ENCODE measurements around the gene TNFRSF11A. TPM values are rescaled to one million over a fixed set of nuclear protein-coding genes. Genes with fewer than 3 reads are reported as not detected.

The TNFRSF11A gene
- polyA plus RNA-seq, 1 donor from 2014 or later, result not detected

DNA sequence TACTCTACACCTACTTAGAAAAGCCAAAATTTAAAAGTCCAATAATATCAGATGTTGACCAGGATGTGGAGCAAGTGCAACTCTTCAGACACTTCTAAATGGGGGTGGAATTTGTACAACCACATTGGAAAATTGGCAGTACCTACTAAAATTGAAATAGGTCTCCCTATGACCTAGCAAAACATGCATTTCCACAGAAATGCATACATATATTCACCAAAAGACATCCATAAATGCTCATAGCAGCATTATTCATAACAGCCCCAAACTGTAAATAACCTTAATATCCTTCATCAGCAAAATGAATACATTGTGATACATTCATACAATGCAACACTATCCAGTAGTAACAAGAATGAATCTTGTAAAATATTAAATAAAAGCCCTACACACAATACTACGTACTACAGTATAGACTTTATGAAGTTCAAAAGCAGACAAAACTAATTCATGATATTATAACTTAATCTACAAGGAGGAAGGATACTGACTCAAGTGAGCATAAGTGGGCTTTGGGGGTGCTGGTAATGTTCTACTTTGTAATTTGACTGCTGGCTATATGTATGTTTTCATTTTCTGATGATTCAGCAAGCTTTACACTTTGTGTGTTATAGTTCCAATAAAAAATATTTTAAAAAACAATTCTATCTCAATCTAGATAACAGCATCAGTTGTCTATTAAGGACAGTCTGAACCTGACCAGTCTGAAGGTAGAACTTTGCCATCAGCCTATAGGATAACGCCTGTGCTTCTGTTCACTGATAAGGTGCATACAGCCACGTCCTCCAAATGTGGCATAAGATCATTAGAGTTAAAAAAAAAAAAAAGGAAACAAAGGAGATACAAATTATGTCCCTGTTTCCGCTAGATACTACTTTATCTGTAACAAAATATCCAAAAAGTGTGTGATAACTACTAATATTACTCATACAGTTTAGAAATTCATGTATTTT, 6.6 kb upstream of the TNFRSF11A start:
- no peaks in the 10 kb centered on the region for H3K9me2 ChIP-seq (ENCODE audit: insufficient read depth, low read length)

DNA sequence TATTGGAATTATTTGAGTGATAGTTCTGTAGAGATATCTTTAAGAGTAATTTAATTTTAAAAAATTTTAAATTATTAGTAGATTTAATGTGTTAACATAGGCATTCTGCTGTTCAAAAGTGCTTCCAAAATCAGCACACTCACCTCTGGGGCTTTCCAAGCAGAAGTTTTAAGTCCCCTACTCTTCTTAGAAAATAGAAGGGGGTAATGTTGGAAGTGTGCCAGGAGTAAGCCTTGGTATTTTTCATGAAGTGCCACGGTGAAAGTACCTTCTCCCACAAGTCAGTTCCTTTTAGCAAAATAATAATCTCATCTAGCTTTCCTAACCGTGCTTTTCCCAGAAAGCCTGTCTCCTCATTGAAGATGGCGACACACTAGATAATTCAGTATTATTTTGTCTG, 3.9 kb upstream of the TNFRSF11A start:
- no peaks in the 10 kb centered on the region for H3K36me3 ChIP-seq (ENCODE audit: insufficient read depth, low read length)
- no peaks in the 10 kb centered on the region for H4K20me1 ChIP-seq (ENCODE audit: insufficient read depth)
- H3K79me2 ChIP-seq (replicated peaks; ENCODE audit: insufficient read depth, low read length), result no peaks in the 10 kb centered on the region
- H3K9ac ChIP-seq (ENCODE audit: low read length), result no peak overlapping the region
- no peak overlapping the region for H3K4me2 ChIP-seq (ENCODE audit: low read length)
- H3K9me3 ChIP-seq (ENCODE audit: low read length), result no peaks in the 10 kb centered on the region
- TF ChIP-seq RAD21 (conservative IDR thresholded peaks at IDR 0.05) (no peak), EZH2 (IDR thresholded peaks at IDR 0.05; ENCODE audit: borderline replicate concordance, insufficient read depth, low read length, poor library complexity, severe bottlenecking) (no peak), POLR2AphosphoS5 (IDR thresholded peaks at IDR 0.05) (no peak), SMC3 (conservative IDR thresholded peaks at IDR 0.05; ENCODE audit: poor library complexity) (no peak), TAF1 (IDR thresholded peaks at IDR 0.05; ENCODE audit: low read depth) (no peak), MXI1 (conservative IDR thresholded peaks at IDR 0.05; ENCODE audit: poor library complexity, severe bottlenecking) (no peak), EP300 (conservative IDR thresholded peaks at IDR 0.05; ENCODE audit: poor library complexity, severe bottlenecking) (no peak)
- TF ChIP-seq, protein P1, sequence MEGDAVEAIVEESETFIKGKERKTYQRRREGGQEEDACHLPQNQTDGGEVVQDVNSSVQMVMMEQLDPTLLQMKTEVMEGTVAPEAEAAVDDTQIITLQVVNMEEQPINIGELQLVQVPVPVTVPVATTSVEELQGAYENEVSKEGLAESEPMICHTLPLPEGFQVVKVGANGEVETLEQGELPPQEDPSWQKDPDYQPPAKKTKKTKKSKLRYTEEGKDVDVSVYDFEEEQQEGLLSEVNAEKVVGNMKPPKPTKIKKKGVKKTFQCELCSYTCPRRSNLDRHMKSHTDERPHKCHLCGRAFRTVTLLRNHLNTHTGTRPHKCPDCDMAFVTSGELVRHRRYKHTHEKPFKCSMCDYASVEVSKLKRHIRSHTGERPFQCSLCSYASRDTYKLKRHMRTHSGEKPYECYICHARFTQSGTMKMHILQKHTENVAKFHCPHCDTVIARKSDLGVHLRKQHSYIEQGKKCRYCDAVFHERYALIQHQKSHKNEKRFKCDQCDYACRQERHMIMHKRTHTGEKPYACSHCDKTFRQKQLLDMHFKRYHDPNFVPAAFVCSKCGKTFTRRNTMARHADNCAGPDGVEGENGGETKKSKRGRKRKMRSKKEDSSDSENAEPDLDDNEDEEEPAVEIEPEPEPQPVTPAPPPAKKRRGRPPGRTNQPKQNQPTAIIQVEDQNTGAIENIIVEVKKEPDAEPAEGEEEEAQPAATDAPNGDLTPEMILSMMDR (IDR thresholded peaks at IDR 0.05; ENCODE audit: poor library complexity, severe bottlenecking), result no peak
- TF ChIP-seq, protein P2, sequence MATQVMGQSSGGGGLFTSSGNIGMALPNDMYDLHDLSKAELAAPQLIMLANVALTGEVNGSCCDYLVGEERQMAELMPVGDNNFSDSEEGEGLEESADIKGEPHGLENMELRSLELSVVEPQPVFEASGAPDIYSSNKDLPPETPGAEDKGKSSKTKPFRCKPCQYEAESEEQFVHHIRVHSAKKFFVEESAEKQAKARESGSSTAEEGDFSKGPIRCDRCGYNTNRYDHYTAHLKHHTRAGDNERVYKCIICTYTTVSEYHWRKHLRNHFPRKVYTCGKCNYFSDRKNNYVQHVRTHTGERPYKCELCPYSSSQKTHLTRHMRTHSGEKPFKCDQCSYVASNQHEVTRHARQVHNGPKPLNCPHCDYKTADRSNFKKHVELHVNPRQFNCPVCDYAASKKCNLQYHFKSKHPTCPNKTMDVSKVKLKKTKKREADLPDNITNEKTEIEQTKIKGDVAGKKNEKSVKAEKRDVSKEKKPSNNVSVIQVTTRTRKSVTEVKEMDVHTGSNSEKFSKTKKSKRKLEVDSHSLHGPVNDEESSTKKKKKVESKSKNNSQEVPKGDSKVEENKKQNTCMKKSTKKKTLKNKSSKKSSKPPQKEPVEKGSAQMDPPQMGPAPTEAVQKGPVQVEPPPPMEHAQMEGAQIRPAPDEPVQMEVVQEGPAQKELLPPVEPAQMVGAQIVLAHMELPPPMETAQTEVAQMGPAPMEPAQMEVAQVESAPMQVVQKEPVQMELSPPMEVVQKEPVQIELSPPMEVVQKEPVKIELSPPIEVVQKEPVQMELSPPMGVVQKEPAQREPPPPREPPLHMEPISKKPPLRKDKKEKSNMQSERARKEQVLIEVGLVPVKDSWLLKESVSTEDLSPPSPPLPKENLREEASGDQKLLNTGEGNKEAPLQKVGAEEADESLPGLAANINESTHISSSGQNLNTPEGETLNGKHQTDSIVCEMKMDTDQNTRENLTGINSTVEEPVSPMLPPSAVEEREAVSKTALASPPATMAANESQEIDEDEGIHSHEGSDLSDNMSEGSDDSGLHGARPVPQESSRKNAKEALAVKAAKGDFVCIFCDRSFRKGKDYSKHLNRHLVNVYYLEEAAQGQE (IDR thresholded peaks at IDR 0.05; ENCODE audit: borderline replicate concordance), result no peak
- no peak overlapping the region for H3K27ac ChIP-seq (ENCODE audit: low read length)
- H2AFZ ChIP-seq (ENCODE audit: low read depth, low read length), result no peak overlapping the region
- no peak overlapping the region for H3K4me3 ChIP-seq (ENCODE audit: low read length)
- H3K27me3 ChIP-seq (ENCODE audit: insufficient read depth, low read depth, low read length), result peaks cover 44% of the 10 kb centered on the region
- no peaks in the 10 kb centered on the region for H3F3A ChIP-seq (ENCODE audit: insufficient read depth, low read length, poor library complexity, severe bottlenecking)
- H3K9me2 ChIP-seq (ENCODE audit: insufficient read depth, low read length), result no peaks in the 10 kb centered on the region

More for the DNA sequence above, 6.6 kb upstream of the TNFRSF11A start:
- Histone ChIP-seq H3K4me3 (ENCODE audit: low read length) (no peak overlapping the region), H3K9ac (ENCODE audit: low read length) (no peak overlapping the region), H3F3A (ENCODE audit: insufficient read depth, low read length, poor library complexity, severe bottlenecking) (no peaks in the 10 kb centered on the region), H3K36me3 (ENCODE audit: insufficient read depth, low read length) (no peaks in the 10 kb centered on the region), H3K9me3 (ENCODE audit: low read length) (no peaks in the 10 kb centered on the region), H3K79me2 (replicated peaks; ENCODE audit: insufficient read depth, low read length) (no peaks in the 10 kb centered on the region), H3K27ac (ENCODE audit: low read length) (no peak overlapping the region), H3K27me3 (ENCODE audit: insufficient read depth, low read depth, low read length) (peaks cover 20% of the 10 kb centered on the region), H3K4me2 (ENCODE audit: low read length) (no peak overlapping the region), H2AFZ (ENCODE audit: low read depth, low read length) (no peak overlapping the region), H4K20me1 (ENCODE audit: insufficient read depth) (no peaks in the 10 kb centered on the region)
- TF ChIP-seq, protein P2 (IDR thresholded peaks at IDR 0.05; ENCODE audit: borderline replicate concordance), result no peak
- no peak for TF ChIP-seq EP300 (conservative IDR thresholded peaks at IDR 0.05; ENCODE audit: poor library complexity, severe bottlenecking)
- TF ChIP-seq RAD21 (conservative IDR thresholded peaks at IDR 0.05), result no peak
- TF ChIP-seq SMC3 (conservative IDR thresholded peaks at IDR 0.05; ENCODE audit: poor library complexity), result no peak
- no peak for TF ChIP-seq EZH2 (IDR thresholded peaks at IDR 0.05; ENCODE audit: borderline replicate concordance, insufficient read depth, low read length, poor library complexity, severe bottlenecking)
- TF ChIP-seq TAF1 (IDR thresholded peaks at IDR 0.05; ENCODE audit: low read depth), result no peak
- TF ChIP-seq MXI1 (conservative IDR thresholded peaks at IDR 0.05; ENCODE audit: poor library complexity, severe bottlenecking), result no peak

All from neural cell (in vitro differentiated cells).